H1 (cell line): ENCODE measurements around the gene RIMS3.

ENCODE experiments used
- CEBPB ChIP-seq: IDR thresholded peaks from 2 replicates; pipeline ENCODE4 v1.6.1; 2012; ENCODE audit warnings: low read depth, low read length
- EP300 ChIP-seq, 2 experiments: IDR thresholded peaks; 1 replicate in 1 of 2; 2 replicates in 1 of 2; pipeline ENCODE4 v1.6.1; 2011 to 2012; ENCODE audit warnings: low read depth in 2 of 2, low read length in 2 of 2, mild to moderate bottlenecking in 2 of 2, borderline replicate concordance in 1 of 2, inconsistent platforms in 1 of 2, moderate library complexity in 1 of 2
- GABPA ChIP-seq: IDR thresholded peaks from 2 replicates; pipeline ENCODE4 v1.6.1; 2011; ENCODE audit warnings: mild to moderate bottlenecking, low read length, moderate library complexity, borderline replicate concordance; ENCODE audit not compliant: insufficient read depth
- POLR2AphosphoS5 ChIP-seq: IDR thresholded peaks from 2 replicates; pipeline ENCODE4 v1.6.1; 2011; ENCODE audit warnings: low read depth, low read length
- RAD21 ChIP-seq, 2 experiments: IDR thresholded peaks in 1 of 2; conservative IDR thresholded peaks in 1 of 2; 2 replicates each; pipeline ENCODE4 v1.6.1; 2011; ENCODE audit warnings: low read depth in 2 of 2, low read length in 2 of 2, improper control_type of control experiment in 1 of 2, inconsistent platforms in 1 of 2, mild to moderate bottlenecking in 1 of 2, moderate library complexity in 1 of 2
- RFX5 ChIP-seq: IDR thresholded peaks from 2 replicates; pipeline ENCODE4 v1.6.1; 2011; ENCODE audit warnings: low read depth, low read length, improper control_type of control experiment, borderline replicate concordance
- SP2 ChIP-seq: IDR thresholded peaks from 2 replicates; pipeline ENCODE4 v1.6.1; 2012; ENCODE audit warnings: mild to moderate bottlenecking, low read length, inconsistent platforms
- TAF1 ChIP-seq: IDR thresholded peaks from 2 replicates; pipeline ENCODE4 v1.6.1; 2011; ENCODE audit warnings: mild to moderate bottlenecking, low read depth, low read length
- TEAD4 ChIP-seq: IDR thresholded peaks from 2 replicates; pipeline ENCODE4 v1.6.1; 2012; ENCODE audit warnings: low read depth, low read length, inconsistent platforms, mixed read lengths
- TF ChIP-seq, protein P1 (sequence below), 3 experiments: IDR thresholded peaks; 1 replicate in 2 of 3; 2 replicates in 1 of 3; pipeline versions ENCODE4 v1.5.1 to v1.6.1; 2011; ENCODE audit warnings: low read length in 3 of 3, mild to moderate bottlenecking in 3 of 3, inconsistent platforms in 2 of 3, low read depth in 1 of 3, moderate library complexity in 1 of 3; ENCODE audit not compliant: insufficient read depth in 1 of 3; ENCODE audit errors: control extremely low read depth in 1 of 3

- TF ChIP-seq, protein P1, sequence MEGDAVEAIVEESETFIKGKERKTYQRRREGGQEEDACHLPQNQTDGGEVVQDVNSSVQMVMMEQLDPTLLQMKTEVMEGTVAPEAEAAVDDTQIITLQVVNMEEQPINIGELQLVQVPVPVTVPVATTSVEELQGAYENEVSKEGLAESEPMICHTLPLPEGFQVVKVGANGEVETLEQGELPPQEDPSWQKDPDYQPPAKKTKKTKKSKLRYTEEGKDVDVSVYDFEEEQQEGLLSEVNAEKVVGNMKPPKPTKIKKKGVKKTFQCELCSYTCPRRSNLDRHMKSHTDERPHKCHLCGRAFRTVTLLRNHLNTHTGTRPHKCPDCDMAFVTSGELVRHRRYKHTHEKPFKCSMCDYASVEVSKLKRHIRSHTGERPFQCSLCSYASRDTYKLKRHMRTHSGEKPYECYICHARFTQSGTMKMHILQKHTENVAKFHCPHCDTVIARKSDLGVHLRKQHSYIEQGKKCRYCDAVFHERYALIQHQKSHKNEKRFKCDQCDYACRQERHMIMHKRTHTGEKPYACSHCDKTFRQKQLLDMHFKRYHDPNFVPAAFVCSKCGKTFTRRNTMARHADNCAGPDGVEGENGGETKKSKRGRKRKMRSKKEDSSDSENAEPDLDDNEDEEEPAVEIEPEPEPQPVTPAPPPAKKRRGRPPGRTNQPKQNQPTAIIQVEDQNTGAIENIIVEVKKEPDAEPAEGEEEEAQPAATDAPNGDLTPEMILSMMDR (IDR thresholded peaks at IDR 0.05; ENCODE audit: control extremely low read depth in 1 of 3, insufficient read depth in 1 of 3, low read depth in 1 of 3, low read length in 3 of 3) = no peak
- TF ChIP-seq GABPA (no peak), RAD21 (IDR thresholded peaks at IDR 0.05 in 1 of 2, conservative IDR thresholded peaks at IDR 0.05 in 1 of 2; ENCODE audit: low read depth in 2 of 2, low read length in 2 of 2) (no peak), RFX5 (no peak), SP2 (no peak), TEAD4 (no peak), POLR2AphosphoS5 (no peak), CEBPB (no peak), EP300 (IDR thresholded peaks at IDR 0.05; ENCODE audit: borderline replicate concordance in 1 of 2, low read depth in 2 of 2, low read length in 2 of 2) (no peak), TAF1 (no peak)
These were observed 45.3 kb upstream of the RIMS3 start for GRCh38 chr1:40710581-40711315.
